CD14-positive monocyte (primary cell): ENCODE results near the gene PRDX5. TPM values are rescaled to one million over a fixed set of nuclear protein-coding genes. Genes with fewer than 3 reads are reported as not detected.

Source experiments
- DNase-seq, 3 donors: peaks; one replicate each; pipeline ENCODE4 v3.0.0-alpha.2; 2011 to 2022
- H2AFZ ChIP-seq: 2 replicates; pipeline ENCODE4 v1.6.0; 2012; ENCODE audit warnings: mild to moderate bottlenecking, low read depth, low read length, inconsistent platforms; ENCODE audit not compliant: insufficient read depth, poor library complexity, severe bottlenecking
- H3K27ac ChIP-seq, 2 donors: 1 replicate in 1 of 2; 2 replicates in 1 of 2; pipeline ENCODE4 v1.5.1; 2012 to 2013; ENCODE audit warnings: low read length in 2 of 2, control low read depth in 1 of 2, inconsistent platforms in 1 of 2, low read depth in 1 of 2, mild to moderate bottlenecking in 1 of 2
- H3K27me3 ChIP-seq, 2 donors: one replicate each; pipeline versions ENCODE4 v1.6.0 to v1.6.1; 2011 to 2013; ENCODE audit warnings: low read length in 2 of 2; ENCODE audit not compliant: control insufficient read depth in 2 of 2, insufficient read depth in 2 of 2
- H3K36me3 ChIP-seq, 2 donors: replicated peaks in 1 of 2; 1 replicate in 1 of 2; 2 replicates in 1 of 2; pipeline versions ENCODE4 v1.5.1 to v1.6.1; 2012 to 2013; ENCODE audit warnings: low read length in 2 of 2, control low read depth in 1 of 2, inconsistent platforms in 1 of 2, mild to moderate bottlenecking in 1 of 2; ENCODE audit not compliant: insufficient read depth in 2 of 2, control insufficient read depth in 1 of 2
- H3K4me1 ChIP-seq, 2 donors: 1 replicate in 1 of 2; 2 replicates in 1 of 2; pipeline versions ENCODE4 v1.5.1 to v1.6.1; 2012 to 2013; ENCODE audit warnings: low read length in 2 of 2, control low read depth in 1 of 2, inconsistent platforms in 1 of 2, mild to moderate bottlenecking in 1 of 2, moderate library complexity in 1 of 2; ENCODE audit not compliant: insufficient read depth in 2 of 2, control insufficient read depth in 1 of 2
- H3K4me2 ChIP-seq: replicated peaks from 2 replicates; pipeline ENCODE3; 2012; ENCODE audit warnings: low read length, moderate library complexity, mild to moderate bottlenecking; ENCODE audit not compliant: poor library complexity, severe bottlenecking; ENCODE audit errors: extremely low read depth
- H3K4me3 ChIP-seq, 3 experiments: fragments of 200-600 bp in 1 of 3; sonication (generic) in 1 of 3; replicated peaks in 1 of 3; 1 replicate in 2 of 3; 2 replicates in 1 of 3; pipeline ENCODE4 v1.5.1; 2011 to 2013; ENCODE audit warnings: low read length in 3 of 3, mild to moderate bottlenecking in 3 of 3, control low read depth in 2 of 3, low read depth in 2 of 3, inconsistent platforms in 1 of 3, moderate library complexity in 1 of 3
- H3K79me2 ChIP-seq: 2 replicates; pipeline ENCODE4 v1.6.0; 2012; ENCODE audit warnings: mild to moderate bottlenecking, control low read depth, inconsistent platforms, low read length, moderate library complexity; ENCODE audit not compliant: insufficient read depth
- H3K9ac ChIP-seq: 2 replicates; pipeline ENCODE4 v1.6.0; 2017; ENCODE audit warnings: low read length, mild to moderate bottlenecking; ENCODE audit not compliant: insufficient read depth, poor library complexity, severe bottlenecking
- H3K9me3 ChIP-seq, 2 donors: replicated peaks in 1 of 2; 1 replicate in 1 of 2; 2 replicates in 1 of 2; pipeline versions ENCODE4 v1.5.1 to v1.6.1; 2012 to 2013; ENCODE audit warnings: low read length in 2 of 2, control low read depth in 1 of 2; ENCODE audit not compliant: control insufficient read depth in 1 of 2, insufficient read depth in 1 of 2
- H4K20me1 ChIP-seq: 2 replicates; pipeline ENCODE4 v1.6.0; 2012; ENCODE audit warnings: mild to moderate bottlenecking, low read length, control low read depth, moderate library complexity; ENCODE audit not compliant: insufficient read depth
- H3K27ac Mint-ChIP-seq, 7 donors: one replicate each; pipeline ENCODE4 v1.8.0; 2020; ENCODE audit warnings: mild to moderate bottlenecking in 7 of 7, mixed read lengths in 7 of 7, moderate library complexity in 6 of 7, inconsistent platforms in 2 of 7
- H3K27me3 Mint-ChIP-seq, 3 donors: one replicate each; pipeline ENCODE4 v1.8.0; 2021 to 2022; ENCODE audit warnings: low read depth in 3 of 3, mild to moderate bottlenecking in 3 of 3, mixed read lengths in 3 of 3, moderate library complexity in 3 of 3, inconsistent platforms in 1 of 3
- H3K36me3 Mint-ChIP-seq, 2 donors: one replicate each; pipeline ENCODE4 v1.8.0; 2020; ENCODE audit warnings: mixed read lengths in 2 of 2, inconsistent platforms in 1 of 2, mild to moderate bottlenecking in 1 of 2
- H3K4me1 Mint-ChIP-seq: one replicate; pipeline ENCODE4 v1.8.0; 2020; ENCODE audit warnings: mild to moderate bottlenecking, mixed read lengths
- H3K4me3 Mint-ChIP-seq, 2 donors: one replicate each; pipeline ENCODE4 v1.8.0; 2020; ENCODE audit warnings: mild to moderate bottlenecking in 2 of 2, mixed read lengths in 2 of 2, moderate library complexity in 1 of 2
- H3K9me3 Mint-ChIP-seq, 7 donors: one replicate each; pipeline ENCODE4 v1.8.0; 2020 to 2022; ENCODE audit warnings: mixed read lengths in 7 of 7, mild to moderate bottlenecking in 6 of 7, moderate library complexity in 6 of 7, inconsistent platforms in 2 of 7
- CTCF ChIP-seq: fragments of 200-600 bp; IDR thresholded peaks from one replicate; pipeline ENCODE4 v1.8.0; 2022; ENCODE audit warnings: antibody characterized with exemption, mild to moderate bottlenecking
- WGBS: methylation state at CpG from one replicate; pipeline ENCODE4 v1.1.5; 2013; ENCODE audit warnings: missing lambda C conversion rate; ENCODE audit not compliant: insufficient coverage; 5-methylcytosine and 5-hydroxymethylcytosine counted together
- intact Hi-C, 2 donors: fragments of 100-400 bp; cut with micrococcal nuclease; formaldehyde crosslinking; loops; one replicate each; pipeline versions ENCODE4 v1.15.0 to v1.15.1; 2023
- polyA plus RNA-seq, 3 donors: library from polyadenylated mRNA; depleted of rRNA in 1 of 3; unstranded in 2 of 3; stranded (reverse) in 1 of 3; fragments of 300-500 nt in 2 of 3; fragments of >200 nt in 1 of 3; fragmentation: Illumina TruSeq in 2 of 3; gene quantifications; 1 replicate in 2 of 3; 2 replicates in 1 of 3; pipeline ENCODE4 v1.2.3, GENCODE V29; 2012 to 2021

PRDX5 gene
- polyA plus RNA-seq, 3 donors = 136 to 318 (median 286) TPM

GRCh38 chr11:64278576-64279190 is 39.2 kb upstream of the PRDX5 start:
- Mint-ChIP-seq H3K27ac (peak overlapping the region in 1 of 7 donors; percentile 39), H3K9me3 (no peaks in the 10 kb centered on the region), H3K4me3 (no peak overlapping the region), H3K27me3 (peaks cover 0 to 1% (median 0%) of the 10 kb centered on the region in 3 donors), H3K36me3 (peaks cover 27 to 43% of the 10 kb centered on the region in 2 donors), H3K4me1 (peaks cover 10% of the 10 kb centered on the region)
- DNase-seq = no peak
- intact Hi-C loops = no loop called here
- 98% methylated on average over 7 of the region's 8 CpGs for WGBS
- H3K9me3 ChIP-seq = no peaks in the 10 kb centered on the region
- H3K27me3 ChIP-seq = no peaks in the 10 kb centered on the region
- H2AFZ ChIP-seq = no peak overlapping the region
- no peak for TF ChIP-seq CTCF
- no peak overlapping the region for H3K27ac ChIP-seq
- H4K20me1 ChIP-seq = no peaks in the 10 kb centered on the region
- H3K4me1 ChIP-seq = peaks cover 3 to 6% of the 10 kb centered on the region in 2 donors
- H3K9ac ChIP-seq = no peak overlapping the region
- no peak overlapping the region for H3K4me3 ChIP-seq
- no peak overlapping the region for H3K4me2 ChIP-seq
- peaks cover 4 to 25% of the 10 kb centered on the region in 2 donors for H3K36me3 ChIP-seq
- H3K79me2 ChIP-seq = no peaks in the 10 kb centered on the region

GRCh38 chr11:64281957-64282770 is 35.8 kb upstream of the PRDX5 start:
- Histone ChIP-seq H3K27ac (no peak overlapping the region), H4K20me1 (no peaks in the 10 kb centered on the region), H3K36me3 (peaks cover 4 to 17% of the 10 kb centered on the region in 2 donors), H3K4me2 (no peak overlapping the region), H3K4me1 (peaks cover 20 to 24% of the 10 kb centered on the region in 2 donors), H3K9me3 (no peaks in the 10 kb centered on the region), H3K4me3 (no peak overlapping the region), H2AFZ (no peak overlapping the region), H3K79me2 (peaks cover 5% of the 10 kb centered on the region), H3K9ac (no peak overlapping the region), H3K27me3 (no peaks in the 10 kb centered on the region)
- peaks cover 24% of the 10 kb centered on the region for H3K4me1 Mint-ChIP-seq
- no peak overlapping the region for H3K4me3 Mint-ChIP-seq
- peaks cover 20 to 29% of the 10 kb centered on the region in 2 donors for H3K36me3 Mint-ChIP-seq
- TF ChIP-seq CTCF = no peak
- peaks cover 0 to 1% (median 1%) of the 10 kb centered on the region in 3 donors for H3K27me3 Mint-ChIP-seq
- no peak for DNase-seq
- no peak overlapping the region for H3K27ac Mint-ChIP-seq
- intact Hi-C loops = no loop called here
- WGBS = 96% methylated on average over 18 of the region's 22 CpGs
- H3K9me3 Mint-ChIP-seq = no peaks in the 10 kb centered on the region
